Body of pancreas (tissue), 4 donors: ENCODE measurements around the gene RNU5B-1.

Experiments
- POLR2A ChIP-seq, 3 donors: fragments of 450-650 bp; IDR thresholded peaks; one replicate each; pipeline ENCODE4 v1.6.1; 2016; ENCODE audit warnings: antibody characterized with exemption in 3 of 3, mild to moderate bottlenecking in 2 of 3
- TF ChIP-seq, protein P1 (sequence below), 7 experiments: fragments of 450-650 bp in 4 of 7; fragments of 200-600 bp in 3 of 7; sonication (generic) in 3 of 7; IDR thresholded peaks; one replicate each; pipeline ENCODE4 v1.5.1; 2016 to 2019; ENCODE audit warnings: antibody characterized with exemption in 7 of 7

DNA sequence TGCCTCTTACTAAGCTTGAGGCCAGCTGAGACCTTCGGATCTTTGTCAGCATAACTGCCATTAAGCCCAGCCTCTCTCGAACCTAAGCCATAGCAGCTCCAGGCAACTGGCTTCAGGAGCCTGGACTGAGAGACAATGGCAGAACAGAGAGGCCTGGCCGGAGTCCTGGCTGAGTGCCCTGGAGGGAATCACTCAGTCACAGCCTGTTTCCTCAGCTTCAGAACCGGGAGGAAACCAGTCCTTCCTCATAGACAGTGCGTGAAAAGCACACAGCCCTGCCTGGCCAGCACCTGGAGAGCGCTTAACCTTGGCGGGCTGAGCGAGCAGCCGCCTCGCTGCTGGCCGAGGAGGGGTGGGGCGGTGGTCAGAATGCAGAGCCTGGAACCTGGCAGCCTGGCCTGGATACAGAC lies 21.6 kb downstream of the RNU5B-1 start:
- TF ChIP-seq, protein P1, sequence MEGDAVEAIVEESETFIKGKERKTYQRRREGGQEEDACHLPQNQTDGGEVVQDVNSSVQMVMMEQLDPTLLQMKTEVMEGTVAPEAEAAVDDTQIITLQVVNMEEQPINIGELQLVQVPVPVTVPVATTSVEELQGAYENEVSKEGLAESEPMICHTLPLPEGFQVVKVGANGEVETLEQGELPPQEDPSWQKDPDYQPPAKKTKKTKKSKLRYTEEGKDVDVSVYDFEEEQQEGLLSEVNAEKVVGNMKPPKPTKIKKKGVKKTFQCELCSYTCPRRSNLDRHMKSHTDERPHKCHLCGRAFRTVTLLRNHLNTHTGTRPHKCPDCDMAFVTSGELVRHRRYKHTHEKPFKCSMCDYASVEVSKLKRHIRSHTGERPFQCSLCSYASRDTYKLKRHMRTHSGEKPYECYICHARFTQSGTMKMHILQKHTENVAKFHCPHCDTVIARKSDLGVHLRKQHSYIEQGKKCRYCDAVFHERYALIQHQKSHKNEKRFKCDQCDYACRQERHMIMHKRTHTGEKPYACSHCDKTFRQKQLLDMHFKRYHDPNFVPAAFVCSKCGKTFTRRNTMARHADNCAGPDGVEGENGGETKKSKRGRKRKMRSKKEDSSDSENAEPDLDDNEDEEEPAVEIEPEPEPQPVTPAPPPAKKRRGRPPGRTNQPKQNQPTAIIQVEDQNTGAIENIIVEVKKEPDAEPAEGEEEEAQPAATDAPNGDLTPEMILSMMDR (IDR thresholded peaks at IDR 0.05), result no peak
- TF ChIP-seq POLR2A (IDR thresholded peaks at IDR 0.05), result no peak
